KOPT-K1 (cell line): Measurements from ENCODE around the gene LPIN2.
"Not testable (repeated sequence)": the region's sequence is repeated elsewhere in the genome, so short reads cannot be mapped to it uniquely, and the experiment has no call there.

Experiments used
- H3K27ac ChIP-seq: fragments of 200-600 bp; sonication (generic); 2 replicates; pipeline ENCODE4 v1.5.1; 2016; ENCODE audit warnings: antibody characterized with exemption, mild to moderate bottlenecking, low read depth, low read length; ENCODE audit not compliant: poor library complexity, severe bottlenecking
- H3K36me3 ChIP-seq: fragments of 200-600 bp; sonication (generic); 2 replicates; pipeline ENCODE4 v1.5.1; 2017; ENCODE audit warnings: antibody characterized with exemption, mild to moderate bottlenecking, low read length, moderate library complexity; ENCODE audit not compliant: insufficient read depth
- H3K9me3 ChIP-seq: fragments of 200-600 bp; sonication (generic); 2 replicates; pipeline ENCODE4 v1.5.1; 2017; ENCODE audit warnings: antibody characterized with exemption, low read length, mild to moderate bottlenecking; ENCODE audit not compliant: insufficient read depth, poor library complexity, severe bottlenecking

The LPIN2 gene

DNA sequence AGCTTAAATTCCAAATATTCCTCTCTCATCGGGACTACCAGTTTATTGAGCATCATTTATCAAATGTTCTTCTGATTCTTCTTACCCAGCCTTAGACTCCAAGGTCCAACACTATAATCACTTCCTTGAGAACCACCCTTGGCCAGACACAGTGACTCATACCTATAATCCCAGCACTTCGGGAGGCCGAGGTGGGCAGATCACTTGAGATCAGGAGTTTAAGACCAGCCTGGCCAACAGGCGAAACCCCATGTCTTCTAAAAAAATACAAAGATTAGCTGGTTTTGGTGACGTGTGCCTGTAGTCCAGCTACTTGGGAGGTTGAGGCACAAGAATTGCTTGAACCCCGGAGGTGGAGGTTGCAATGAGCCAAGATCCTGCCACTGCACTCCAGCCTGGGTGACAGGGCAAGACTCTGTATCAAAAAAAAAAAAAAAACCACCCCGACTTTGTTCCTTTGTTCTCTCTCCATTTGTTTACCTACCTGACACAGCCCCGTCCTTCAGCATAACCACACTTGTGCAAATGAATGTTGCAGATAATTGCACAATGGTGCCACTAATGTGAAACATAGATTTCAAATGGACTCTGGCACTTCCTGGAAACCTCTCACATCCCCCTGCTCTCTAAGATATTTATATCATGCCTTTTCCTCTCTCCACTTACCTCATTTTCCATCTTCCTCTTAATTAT lies 38.9 kb upstream of the LPIN2 start:
- H3K36me3 ChIP-seq, result no peaks in the 10 kb centered on the region
- H3K9me3 ChIP-seq, result no peaks in the 10 kb centered on the region
- no peak overlapping the region for H3K27ac ChIP-seq

DNA sequence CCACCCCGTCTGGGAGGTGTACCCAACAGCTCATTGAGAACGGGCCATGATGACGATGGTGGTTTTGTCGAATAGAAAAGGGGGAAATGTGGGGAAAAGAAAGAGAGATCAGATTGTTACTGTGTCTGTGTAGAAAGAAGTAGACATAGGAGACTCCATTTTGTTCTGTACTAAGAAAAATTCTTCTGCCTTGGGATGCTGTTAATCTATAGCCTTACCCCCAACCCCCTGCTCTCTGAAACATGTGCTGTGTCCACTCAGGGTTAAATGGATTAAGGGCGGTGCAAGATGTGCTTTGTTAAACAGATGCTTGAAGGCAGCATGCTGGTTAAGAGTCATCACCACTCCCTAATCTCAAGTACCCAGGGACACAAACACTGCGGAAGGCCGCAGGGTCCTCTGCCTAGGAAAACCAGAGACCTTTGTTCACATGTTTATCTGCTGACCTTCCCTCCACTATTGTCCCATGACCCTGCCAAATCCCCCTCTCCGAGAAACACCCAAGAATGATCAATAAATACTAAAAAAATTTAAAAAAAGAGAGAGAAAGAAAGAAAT lies 37.0 kb upstream of the LPIN2 start:
- not testable (repeated sequence) for H3K27ac ChIP-seq, H3K36me3 ChIP-seq

DNA sequence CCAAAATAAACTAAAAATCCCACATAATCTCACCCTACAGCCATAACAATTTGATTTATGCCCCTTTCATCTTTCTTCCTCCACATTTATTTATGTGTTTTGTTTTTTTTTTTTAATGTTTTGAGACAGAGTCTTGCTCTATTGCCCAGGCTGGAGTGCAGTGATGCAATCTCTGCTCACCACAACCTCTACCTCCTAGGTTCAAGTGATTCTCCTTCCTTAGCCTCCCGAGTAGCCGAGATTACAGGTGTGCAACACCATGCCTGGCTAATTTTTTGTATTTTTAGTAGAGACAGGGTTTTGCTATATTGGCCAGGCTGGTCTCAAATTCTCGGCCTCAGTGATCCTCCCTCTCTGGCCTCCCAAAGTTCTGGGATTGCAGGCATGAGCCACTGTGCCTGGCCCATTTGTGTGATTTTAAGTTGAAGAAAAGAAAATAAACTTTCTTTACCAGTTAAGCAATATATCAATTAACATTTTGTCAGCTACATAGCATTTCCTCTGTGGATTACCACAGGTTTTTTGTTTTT lies 35.9 kb upstream of the LPIN2 start:
- no peak overlapping the region for H3K27ac ChIP-seq
- H3K36me3 ChIP-seq, result no peaks in the 10 kb centered on the region
- H3K9me3 ChIP-seq, result no peaks in the 10 kb centered on the region

More for the DNA sequence above, 37.0 kb upstream of the LPIN2 start:
- H3K9me3 ChIP-seq, result not testable (repeated sequence)

DNA sequence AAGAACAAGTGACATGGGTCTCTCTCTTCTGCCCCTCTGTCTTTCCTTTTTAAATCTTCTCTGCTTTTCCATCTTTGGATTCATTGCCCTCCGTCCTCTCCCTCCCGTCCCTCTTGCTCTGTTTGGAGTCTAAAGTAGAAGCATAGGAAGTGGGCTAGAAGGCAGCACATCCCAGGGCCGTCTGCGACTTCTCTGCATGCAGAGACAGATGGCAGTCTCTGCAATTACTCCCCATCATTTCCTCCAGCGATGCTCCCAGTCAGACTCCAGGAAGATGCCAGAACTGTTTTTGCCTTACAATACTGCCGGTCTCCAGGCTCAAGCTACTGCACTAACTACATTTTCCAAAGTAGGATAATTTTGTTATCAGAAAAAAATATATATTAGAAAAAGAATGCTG lies 35.2 kb upstream of the LPIN2 start:
- Histone ChIP-seq H3K27ac (no peak overlapping the region), H3K36me3 (no peaks in the 10 kb centered on the region), H3K9me3 (no peaks in the 10 kb centered on the region)

DNA sequence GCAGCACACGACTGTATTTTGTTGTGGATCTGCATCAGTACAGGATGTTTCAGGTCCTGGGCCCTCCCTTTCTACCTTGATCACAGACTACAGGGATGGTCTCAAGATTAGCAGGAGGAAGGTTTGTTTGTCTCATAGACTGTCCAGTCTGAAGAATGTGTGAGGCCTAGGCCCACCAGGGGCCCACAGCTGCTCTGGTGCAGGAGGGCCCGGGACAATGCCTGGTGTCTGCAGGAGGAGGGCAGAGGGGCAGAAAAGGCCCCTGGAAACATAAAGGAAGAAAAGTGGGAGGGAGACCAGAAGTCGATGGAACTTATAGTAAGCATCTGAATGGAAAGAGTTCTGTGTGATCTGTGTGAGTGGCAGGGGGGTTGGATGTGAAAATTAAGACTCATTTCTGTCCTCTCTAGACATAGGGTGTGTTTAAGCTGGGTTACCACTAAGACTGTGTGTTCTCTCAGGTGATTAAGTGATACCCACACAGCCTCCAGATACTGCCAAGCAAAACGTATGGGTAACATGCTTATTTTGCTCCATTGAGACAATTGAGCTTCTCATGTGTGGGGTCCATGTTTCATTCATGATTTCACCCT lies 33.4 kb upstream of the LPIN2 start:
- H3K27ac ChIP-seq, result no peak overlapping the region
- H3K9me3 ChIP-seq, result no peaks in the 10 kb centered on the region
- H3K36me3 ChIP-seq, result no peaks in the 10 kb centered on the region

DNA sequence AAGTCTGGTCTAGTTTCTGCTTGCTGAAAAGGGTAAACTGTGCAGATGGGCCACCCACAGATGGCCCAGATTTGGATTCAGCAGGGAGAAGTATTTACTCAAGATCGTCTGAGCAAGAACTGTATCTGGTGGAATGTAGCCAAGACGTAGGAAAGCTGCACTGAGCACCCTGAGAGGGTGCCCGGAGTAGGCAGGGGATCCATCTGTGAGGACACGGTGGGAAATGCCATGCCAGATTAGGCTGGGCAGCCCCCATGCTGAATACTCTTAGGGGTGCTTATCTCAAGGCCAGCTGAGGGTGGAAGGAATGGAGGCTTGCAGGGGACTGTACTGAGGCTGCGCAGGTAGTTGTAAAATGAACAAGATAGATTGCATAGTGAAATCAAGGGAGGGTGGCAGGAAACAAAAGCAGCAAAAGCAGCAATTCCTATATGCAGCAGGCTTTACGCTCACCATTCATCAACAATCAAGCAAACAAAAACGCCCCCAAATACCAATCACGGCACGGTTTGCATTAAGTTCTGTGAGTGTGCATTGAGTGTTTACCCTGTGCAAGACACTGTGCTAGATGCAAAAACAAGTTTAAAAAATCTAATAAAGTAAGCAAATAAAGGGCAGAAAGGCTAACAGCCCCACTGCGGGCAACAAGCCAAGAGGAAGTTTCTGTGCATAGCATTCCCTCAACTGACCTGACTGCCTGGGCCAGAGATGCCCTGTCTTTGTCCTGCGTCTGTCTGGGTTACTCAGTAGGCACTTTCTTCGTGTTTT lies 32.2 kb upstream of the LPIN2 start:
- Histone ChIP-seq H3K36me3 (no peaks in the 10 kb centered on the region), H3K9me3 (no peaks in the 10 kb centered on the region), H3K27ac (no peak overlapping the region)

DNA sequence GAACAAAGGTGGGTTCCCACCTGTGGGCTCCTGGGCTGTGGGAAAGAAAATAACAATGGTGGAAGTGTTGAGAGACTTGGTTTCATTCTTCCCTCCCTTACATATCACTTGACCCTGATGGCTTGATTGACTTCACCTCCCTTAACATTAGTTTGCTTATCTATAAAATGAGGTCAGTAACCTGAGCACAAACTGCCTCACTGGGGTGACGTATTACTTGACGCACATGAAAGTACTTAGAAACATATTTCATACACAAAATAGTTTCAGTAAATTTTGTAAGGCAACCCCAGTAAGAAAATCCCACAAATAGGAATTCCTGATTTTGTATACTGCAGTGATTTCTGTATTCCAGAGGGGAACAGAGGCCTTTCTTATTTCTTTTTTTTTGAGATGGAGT lies 29.4 kb upstream of the LPIN2 start:
- Histone ChIP-seq H3K36me3 (no peaks in the 10 kb centered on the region), H3K27ac (no peak overlapping the region), H3K9me3 (no peaks in the 10 kb centered on the region)

DNA sequence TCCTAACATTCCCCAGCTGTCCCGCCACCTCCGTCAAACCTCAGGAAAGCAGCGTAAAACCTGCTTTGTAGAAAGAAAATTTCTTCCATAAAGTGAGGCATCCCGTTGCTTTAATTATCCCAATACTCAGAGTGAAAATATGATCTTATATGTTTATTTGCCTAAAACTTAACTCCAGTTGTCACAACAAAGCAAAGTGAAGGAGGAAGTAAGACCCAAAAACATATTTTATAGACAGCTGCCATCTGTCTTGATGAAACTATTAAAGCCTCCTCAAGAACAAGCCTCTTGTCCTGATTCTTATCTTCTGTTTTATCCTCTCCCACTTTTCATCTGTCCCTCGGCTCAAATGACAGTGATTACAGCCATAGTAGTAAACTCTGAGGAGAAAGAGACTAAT lies 28.9 kb upstream of the LPIN2 start:
- no peak overlapping the region for H3K27ac ChIP-seq
- H3K36me3 ChIP-seq, result no peaks in the 10 kb centered on the region
- no peaks in the 10 kb centered on the region for H3K9me3 ChIP-seq

DNA sequence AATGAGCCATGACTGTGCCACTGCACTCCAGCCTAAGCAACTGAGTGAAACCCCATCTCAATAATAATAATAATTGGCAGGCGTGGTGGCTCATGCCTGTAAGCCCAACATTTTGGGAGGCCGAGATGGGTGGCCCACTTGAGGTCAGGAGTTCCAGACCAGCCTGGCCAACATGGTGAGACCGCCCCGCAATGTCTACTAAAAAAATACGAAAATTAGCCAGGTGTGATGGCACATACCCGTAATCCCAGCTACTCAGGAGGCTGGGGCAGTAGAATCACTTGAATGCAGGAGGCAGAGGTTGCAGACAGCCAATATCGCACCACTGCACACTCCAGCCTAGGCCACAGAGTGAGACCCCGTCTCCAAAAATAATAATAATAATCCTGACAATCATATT lies 27.9 kb upstream of the LPIN2 start:
- no peaks in the 10 kb centered on the region for H3K36me3 ChIP-seq
- H3K9me3 ChIP-seq, result no peaks in the 10 kb centered on the region
- no peak overlapping the region for H3K27ac ChIP-seq

DNA sequence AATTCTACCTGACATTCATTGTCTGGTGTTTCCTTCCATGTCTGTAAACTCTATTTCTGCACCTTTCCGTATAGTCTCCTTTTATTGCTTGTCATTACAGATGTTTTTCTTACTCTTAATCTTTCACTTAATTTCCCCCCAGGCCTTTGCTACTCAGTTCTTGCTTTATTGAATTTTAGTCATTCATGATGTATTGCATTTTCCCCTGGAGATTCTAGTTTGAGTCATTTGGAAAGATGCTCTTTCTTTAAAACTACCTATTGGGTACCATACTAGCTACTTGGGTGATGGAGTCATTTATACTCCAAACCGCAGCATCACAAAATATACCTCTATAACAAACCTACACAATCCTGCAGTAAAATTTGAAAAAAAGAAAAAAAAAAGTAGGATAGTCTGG lies 27.2 kb upstream of the LPIN2 start:
- Histone ChIP-seq H3K27ac (no peak overlapping the region), H3K36me3 (no peaks in the 10 kb centered on the region), H3K9me3 (no peaks in the 10 kb centered on the region)

DNA sequence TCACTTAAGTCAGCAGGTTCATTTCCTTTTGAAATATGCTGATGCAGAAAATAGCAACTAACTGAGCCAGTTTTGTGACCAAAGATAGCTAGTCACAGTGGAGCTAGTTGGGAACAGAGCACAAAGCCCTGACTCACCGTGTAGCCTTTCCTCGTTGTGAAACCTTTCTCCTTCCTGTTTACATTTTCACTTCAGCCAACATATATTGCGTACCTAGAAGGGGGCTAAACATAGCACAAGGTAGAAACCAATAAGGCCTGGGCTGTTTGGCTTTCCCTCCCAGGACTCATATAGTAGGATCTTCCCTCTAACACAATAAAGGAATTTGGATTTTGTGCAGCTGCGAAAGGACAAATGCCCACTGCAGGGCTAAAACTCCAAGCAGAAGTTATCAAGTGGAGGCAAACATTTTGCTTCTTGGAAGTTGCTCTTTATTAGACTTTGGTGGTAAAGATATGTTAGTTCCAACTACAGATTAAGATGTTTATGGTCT lies 24.5 kb upstream of the LPIN2 start:
- Histone ChIP-seq H3K36me3 (no peaks in the 10 kb centered on the region), H3K27ac (no peak overlapping the region), H3K9me3 (no peaks in the 10 kb centered on the region)

DNA sequence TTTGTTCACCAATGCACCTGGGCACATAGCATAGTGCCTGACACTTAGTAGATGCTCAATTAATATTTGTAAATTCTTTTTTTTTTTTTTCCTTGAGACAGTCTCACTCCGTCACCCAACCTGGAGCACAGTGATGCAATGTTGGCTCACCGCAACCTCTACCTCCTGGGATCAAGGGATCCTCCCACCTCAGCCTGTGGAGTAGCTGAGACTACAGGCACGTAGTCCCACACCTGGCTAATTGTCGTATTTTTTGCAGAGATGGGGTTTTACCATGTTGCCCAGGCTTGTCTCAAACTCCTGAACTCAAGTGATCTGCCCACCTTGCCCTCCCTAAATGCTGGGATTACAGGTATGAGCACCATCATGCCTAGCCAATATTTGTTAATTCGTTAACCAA lies 23.2 kb upstream of the LPIN2 start:
- Histone ChIP-seq H3K9me3 (no peaks in the 10 kb centered on the region), H3K36me3 (no peaks in the 10 kb centered on the region), H3K27ac (no peak overlapping the region)

DNA sequence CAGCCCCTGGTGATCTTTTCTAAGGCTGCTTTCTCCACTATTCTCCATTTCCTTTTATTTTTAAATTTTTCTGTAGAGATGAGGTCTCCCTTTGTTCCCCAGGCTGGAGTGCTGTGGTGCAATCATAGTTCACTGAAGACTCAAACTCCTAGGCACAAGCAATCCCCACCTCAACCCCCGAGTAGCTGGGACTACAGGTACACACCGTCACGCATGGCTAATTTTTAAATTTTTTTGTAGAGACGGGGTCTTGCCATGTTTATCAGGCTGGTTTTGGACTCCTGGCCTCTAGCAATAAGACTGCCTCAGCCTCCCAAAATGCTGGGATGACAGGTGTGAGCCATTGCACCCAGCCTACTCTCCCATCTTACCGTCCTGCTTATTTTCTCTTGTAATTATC lies 22.7 kb upstream of the LPIN2 start:
- Histone ChIP-seq H3K36me3 (no peaks in the 10 kb centered on the region), H3K9me3 (no peaks in the 10 kb centered on the region), H3K27ac (no peak overlapping the region)

DNA sequence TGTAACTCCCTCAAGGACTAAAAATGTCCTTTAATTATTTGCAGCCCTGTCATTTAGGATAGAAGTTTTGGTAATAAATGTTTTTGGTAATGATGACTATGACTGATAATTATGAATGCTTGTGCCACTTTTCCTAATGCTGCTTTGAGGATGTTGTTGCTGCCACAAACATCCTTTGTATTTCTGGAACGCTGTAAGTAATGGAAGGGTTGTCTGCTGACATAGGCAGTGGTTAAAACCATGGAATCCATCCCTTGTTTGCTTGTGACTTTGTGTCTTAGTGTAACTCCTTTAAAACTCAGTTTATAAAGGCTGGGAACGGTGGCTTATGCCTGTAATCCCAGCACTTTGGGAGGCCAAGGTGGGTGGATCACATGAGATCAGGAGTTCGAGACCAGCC lies 19.8 kb upstream of the LPIN2 start:
- H3K27ac ChIP-seq, result no peak overlapping the region
- H3K9me3 ChIP-seq, result no peaks in the 10 kb centered on the region
- no peaks in the 10 kb centered on the region for H3K36me3 ChIP-seq

DNA sequence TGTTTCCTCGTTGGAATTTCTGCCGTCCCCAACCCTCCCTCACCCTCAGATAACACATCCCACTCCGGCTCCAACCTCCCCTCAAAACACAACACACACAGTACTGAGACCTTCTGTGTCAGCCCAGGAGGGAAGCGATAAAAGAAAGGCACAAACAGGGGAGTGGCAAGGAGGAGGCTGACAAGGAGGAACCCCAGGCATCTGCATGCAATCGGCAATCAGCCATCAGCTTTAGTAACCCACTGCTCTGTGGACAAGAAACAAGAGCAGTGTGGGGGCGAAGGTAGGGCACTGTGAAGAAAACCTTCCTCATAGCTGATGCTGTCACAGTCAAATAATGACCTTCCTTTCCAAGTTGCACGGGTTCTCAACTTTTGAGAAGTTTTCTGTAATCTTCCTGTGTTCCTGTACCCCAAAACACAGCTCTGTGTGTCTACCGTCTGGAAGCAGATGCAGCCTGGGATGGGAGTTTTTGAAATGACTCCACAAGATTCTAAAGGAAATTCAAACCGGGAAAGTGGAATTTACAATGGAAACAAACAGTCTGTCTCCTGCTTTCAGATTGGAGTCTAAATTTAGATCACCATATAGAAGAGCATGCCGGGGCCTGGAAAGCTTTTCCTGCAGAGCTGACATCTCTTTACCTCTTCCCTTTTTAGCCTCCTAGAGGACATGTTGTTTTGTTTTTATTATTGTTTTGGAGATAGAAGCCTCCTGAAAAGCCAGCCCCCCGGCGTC lies 16.4 kb upstream of the LPIN2 start:
- no peaks in the 10 kb centered on the region for H3K9me3 ChIP-seq
- H3K27ac ChIP-seq, result no peak overlapping the region
- no peaks in the 10 kb centered on the region for H3K36me3 ChIP-seq
